Glutamatergic neuron (in vitro differentiated cells): ENCODE data around the gene TCEANC2. TPM values are rescaled to one million over a fixed set of nuclear protein-coding genes. Genes with fewer than 3 reads are reported as not detected.
A peak's percentile ranks its signal among the peaks of the same experiment; 100 is the strongest.

Experiments
- DNase-seq: peaks from one replicate; pipeline ENCODE4 v3.0.0; 2022
- H3K27ac Mint-ChIP-seq: one replicate; pipeline ENCODE4 v1.8.0; 2020; ENCODE audit warnings: mild to moderate bottlenecking, mixed read lengths, inconsistent platforms; ENCODE audit not compliant: unreplicated experiment
- H3K27me3 Mint-ChIP-seq: one replicate; pipeline ENCODE4 v1.8.0; 2020; ENCODE audit warnings: mild to moderate bottlenecking, moderate library complexity, mixed read lengths, inconsistent platforms; ENCODE audit not compliant: unreplicated experiment
- H3K36me3 Mint-ChIP-seq: one replicate; pipeline ENCODE4 v1.8.0; 2020; ENCODE audit warnings: mild to moderate bottlenecking, mixed read lengths, inconsistent platforms; ENCODE audit not compliant: unreplicated experiment
- H3K4me1 Mint-ChIP-seq: one replicate; pipeline ENCODE4 v1.8.0; 2020; ENCODE audit warnings: mild to moderate bottlenecking, low read depth, mixed read lengths, inconsistent platforms; ENCODE audit not compliant: unreplicated experiment
- H3K4me3 Mint-ChIP-seq: one replicate; pipeline ENCODE4 v1.8.0; 2020; ENCODE audit warnings: mild to moderate bottlenecking, mixed read lengths, inconsistent platforms; ENCODE audit not compliant: unreplicated experiment
- H3K9me3 Mint-ChIP-seq: one replicate; pipeline ENCODE4 v1.8.0; 2020; ENCODE audit warnings: mild to moderate bottlenecking, moderate library complexity, mixed read lengths, inconsistent platforms; ENCODE audit not compliant: unreplicated experiment
- total RNA-seq: library from RNA; stranded (reverse); fragmentation: NEBNext Ultra II Directional; extraction: Animal tissue kit (Norgen Biotek cat#: 25700); gene quantifications from one replicate; pipeline ENCODE4 v1.2.1, GENCODE V29; 2021; ENCODE audit not compliant: unreplicated experiment
- TF ChIP-seq, protein P1 (sequence below): fragments of 200-600 bp; sonication (generic); IDR thresholded peaks from one replicate; pipeline ENCODE4 v1.5.0; 2021; ENCODE audit not compliant: partially characterized antibody, unreplicated experiment

TCEANC2 gene
- total RNA-seq, 1 donor from 2014 or later: 10.7 TPM

DNA sequence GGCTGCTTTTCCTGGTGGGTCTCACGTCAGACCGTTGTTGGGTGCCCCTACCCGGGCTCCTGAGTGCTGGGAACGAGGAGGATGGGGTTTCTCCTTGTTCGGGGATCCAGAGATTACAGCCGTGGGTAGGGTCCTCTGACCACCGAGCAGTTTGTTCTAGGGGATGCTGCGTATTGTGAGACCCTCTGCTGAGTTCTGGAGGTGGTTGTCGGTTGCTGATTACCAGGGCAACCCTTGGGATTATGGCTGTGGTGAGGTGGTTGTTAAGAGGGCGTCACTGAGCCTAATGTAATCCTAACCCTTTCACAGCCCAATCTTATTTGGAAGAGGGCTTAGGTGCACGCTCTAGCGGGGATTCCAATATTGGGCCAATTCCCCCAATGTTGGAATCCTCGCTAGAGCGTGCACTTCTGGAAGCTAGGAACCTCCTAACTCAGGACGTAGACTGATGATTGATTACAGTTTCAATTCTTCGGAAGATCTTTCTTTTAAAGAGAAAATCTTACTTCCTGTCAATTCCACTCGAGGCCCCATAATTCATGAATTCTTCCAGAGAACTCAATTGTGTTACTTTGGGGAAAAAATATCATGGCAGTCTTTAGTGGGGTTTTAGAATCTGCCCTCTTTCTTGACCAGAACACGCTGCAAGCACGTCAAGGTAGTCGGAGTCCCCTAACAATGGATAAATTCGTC is 483 bp downstream of the TCEANC2 start:
- peaks cover 16% of the 10 kb centered on the region for H3K4me1 Mint-ChIP-seq
- no peak for DNase-seq
- no peak overlapping the region for H3K27ac Mint-ChIP-seq

DNA sequence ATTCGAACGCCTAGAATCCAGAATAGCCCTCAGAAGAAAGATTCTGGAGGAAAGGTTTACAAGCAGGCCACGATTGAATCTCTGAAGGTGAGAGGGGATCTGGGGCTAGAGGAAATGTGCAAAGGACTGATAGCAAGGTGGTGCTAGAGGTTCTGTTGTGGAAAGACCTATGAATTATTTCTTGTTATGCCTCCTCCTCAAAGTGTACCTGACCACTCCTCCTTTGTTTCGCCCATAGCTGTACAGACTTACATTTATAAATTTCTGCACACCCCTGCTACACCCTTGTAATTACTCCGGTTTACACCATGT is 986 bp downstream of the TCEANC2 start:
- Mint-ChIP-seq H3K4me1 (peaks cover 15% of the 10 kb centered on the region), H3K27me3 (peaks cover 9% of the 10 kb centered on the region), H3K9me3 (peaks cover 3% of the 10 kb centered on the region), H3K4me3 (no peak overlapping the region), H3K27ac (no peak overlapping the region), H3K36me3 (no peaks in the 10 kb centered on the region)
- TF ChIP-seq, protein P1, sequence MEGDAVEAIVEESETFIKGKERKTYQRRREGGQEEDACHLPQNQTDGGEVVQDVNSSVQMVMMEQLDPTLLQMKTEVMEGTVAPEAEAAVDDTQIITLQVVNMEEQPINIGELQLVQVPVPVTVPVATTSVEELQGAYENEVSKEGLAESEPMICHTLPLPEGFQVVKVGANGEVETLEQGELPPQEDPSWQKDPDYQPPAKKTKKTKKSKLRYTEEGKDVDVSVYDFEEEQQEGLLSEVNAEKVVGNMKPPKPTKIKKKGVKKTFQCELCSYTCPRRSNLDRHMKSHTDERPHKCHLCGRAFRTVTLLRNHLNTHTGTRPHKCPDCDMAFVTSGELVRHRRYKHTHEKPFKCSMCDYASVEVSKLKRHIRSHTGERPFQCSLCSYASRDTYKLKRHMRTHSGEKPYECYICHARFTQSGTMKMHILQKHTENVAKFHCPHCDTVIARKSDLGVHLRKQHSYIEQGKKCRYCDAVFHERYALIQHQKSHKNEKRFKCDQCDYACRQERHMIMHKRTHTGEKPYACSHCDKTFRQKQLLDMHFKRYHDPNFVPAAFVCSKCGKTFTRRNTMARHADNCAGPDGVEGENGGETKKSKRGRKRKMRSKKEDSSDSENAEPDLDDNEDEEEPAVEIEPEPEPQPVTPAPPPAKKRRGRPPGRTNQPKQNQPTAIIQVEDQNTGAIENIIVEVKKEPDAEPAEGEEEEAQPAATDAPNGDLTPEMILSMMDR: no peak
- DNase-seq: no peak

More for the DNA sequence above, 483 bp downstream of the TCEANC2 start:
- no peaks in the 10 kb centered on the region for H3K36me3 Mint-ChIP-seq
- H3K4me3 Mint-ChIP-seq: no peak overlapping the region
- TF ChIP-seq, protein P1: no peak
- peaks cover 9% of the 10 kb centered on the region for H3K27me3 Mint-ChIP-seq
- peaks cover 3% of the 10 kb centered on the region for H3K9me3 Mint-ChIP-seq

DNA sequence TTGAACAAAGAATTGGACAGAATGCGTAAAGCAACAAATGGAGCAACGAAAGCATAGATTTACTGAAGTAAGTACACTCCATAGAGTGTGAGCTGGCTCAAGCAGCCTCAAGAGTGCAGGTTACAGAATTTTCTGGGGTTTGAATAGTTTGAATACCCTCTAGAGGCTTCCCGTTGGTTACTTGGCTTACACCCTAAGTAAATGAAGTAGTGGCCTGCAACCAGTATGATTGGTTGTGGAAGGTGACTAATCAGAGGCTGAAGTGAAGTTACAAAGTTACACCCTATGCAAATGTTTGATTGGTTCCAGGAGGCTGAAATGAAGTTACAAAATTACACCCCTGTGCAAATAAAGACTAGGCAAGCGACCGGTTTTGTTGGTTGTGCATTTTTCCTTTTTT is 10.9 kb downstream of the TCEANC2 start:
- Mint-ChIP-seq H3K27me3 (peaks cover 4% of the 10 kb centered on the region), H3K36me3 (no peaks in the 10 kb centered on the region), H3K4me3 (no peak overlapping the region), H3K9me3 (peaks cover 3% of the 10 kb centered on the region), H3K27ac (no peak overlapping the region), H3K4me1 (peaks cover 19% of the 10 kb centered on the region)
- TF ChIP-seq, protein P1: no peak
- no peak for DNase-seq

DNA sequence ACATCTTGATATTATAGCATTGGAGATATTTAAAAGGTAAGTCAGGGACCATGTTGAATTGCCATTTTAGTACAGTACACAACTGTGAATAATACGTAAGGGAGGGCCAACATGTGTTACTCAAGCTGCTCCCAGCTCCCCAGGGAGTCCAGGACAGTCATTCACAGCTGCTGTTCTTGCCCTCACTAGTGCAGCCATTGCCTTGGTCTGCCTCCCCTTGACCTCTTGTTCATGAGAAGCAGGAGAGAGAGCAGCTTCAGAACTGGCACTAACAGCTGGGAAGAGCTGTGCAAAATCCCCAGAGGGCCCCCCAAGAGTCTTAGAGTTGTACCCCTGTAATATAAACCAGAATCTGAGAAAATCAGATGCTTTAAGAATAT is 16.4 kb downstream of the TCEANC2 start:
- TF ChIP-seq, protein P1: no peak
- DNase-seq: peak; percentile 85
- H3K9me3 Mint-ChIP-seq: peaks cover 10% of the 10 kb centered on the region
- peaks cover 11% of the 10 kb centered on the region for H3K27me3 Mint-ChIP-seq
- H3K4me1 Mint-ChIP-seq: peaks cover 35% of the 10 kb centered on the region
- peak overlapping the region; percentile 31 for H3K4me3 Mint-ChIP-seq
- H3K36me3 Mint-ChIP-seq: no peaks in the 10 kb centered on the region
- peak overlapping the region; percentile 96 for H3K27ac Mint-ChIP-seq

DNA sequence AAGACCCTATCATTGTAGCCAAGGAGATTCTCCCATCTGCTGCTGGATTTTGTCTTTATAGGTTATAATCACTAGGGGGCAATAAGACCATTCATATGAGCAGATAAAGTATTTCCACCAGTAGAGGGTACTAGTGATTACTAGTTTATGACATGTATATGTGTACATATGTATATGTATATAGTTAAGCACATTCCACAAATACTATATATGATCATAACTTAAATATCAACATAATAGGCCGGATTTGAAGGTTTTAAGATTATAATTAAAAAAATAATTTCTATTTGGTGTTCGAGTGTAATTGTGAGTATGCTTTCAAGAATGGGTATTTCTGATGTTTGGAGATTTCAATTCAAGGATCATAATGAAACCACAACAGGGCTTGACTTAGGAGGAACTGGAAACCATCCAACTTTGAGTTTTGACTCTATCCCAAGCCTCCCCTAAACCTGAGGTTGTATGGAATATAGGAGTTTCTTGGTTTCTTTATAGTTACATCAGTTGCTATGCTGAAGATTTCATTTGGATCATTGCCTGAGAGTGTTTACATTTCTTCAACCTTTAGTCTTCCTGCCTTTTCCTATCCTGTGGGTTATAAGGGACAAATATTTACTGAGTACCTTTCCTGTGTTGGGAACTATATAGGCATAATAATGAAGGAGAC is 16.9 kb downstream of the TCEANC2 start:
- Mint-ChIP-seq H3K9me3 (peaks cover 10% of the 10 kb centered on the region), H3K4me1 (peaks cover 35% of the 10 kb centered on the region), H3K27ac (peak overlapping the region; percentile 96), H3K27me3 (peaks cover 11% of the 10 kb centered on the region), H3K36me3 (no peaks in the 10 kb centered on the region), H3K4me3 (peak overlapping the region; percentile 31)
- TF ChIP-seq, protein P1: peak; percentile 74
- no peak for DNase-seq
